Smooth muscle cell (in vitro differentiated cells): ENCODE data around the gene SYT8. TPM values are rescaled to one million over a fixed set of nuclear protein-coding genes. Genes with fewer than 3 reads are reported as not detected.
A peak's percentile ranks its signal among the peaks of the same experiment; 100 is the strongest.

Source experiments
- DNase-seq: peaks from one replicate; lab custom pipeline; 2025; ENCODE audit not compliant: unreplicated experiment; lab: John Stamatoyannopoulos, UW
- H2AFZ ChIP-seq: fragments of 200-600 bp; sonication (generic); 2 replicates; pipeline ENCODE4 v1.6.0; 2016; ENCODE audit warnings: antibody characterized with exemption, low read depth, mild to moderate bottlenecking
- H3F3A ChIP-seq: fragments of 200-600 bp; sonication (generic); 2 replicates; pipeline ENCODE4 v1.6.0; 2017; ENCODE audit warnings: antibody characterized with exemption, low read depth
- H3K27ac ChIP-seq: fragments of 200-600 bp; sonication (generic); 2 replicates; pipeline ENCODE4 v1.5.1; 2016; ENCODE audit warnings: low read depth, mild to moderate bottlenecking
- H3K27me3 ChIP-seq: fragments of 200-600 bp; sonication (generic); 2 replicates; pipeline ENCODE4 v1.6.1; 2016; ENCODE audit warnings: low read depth, mild to moderate bottlenecking
- H3K36me3 ChIP-seq: fragments of 200-600 bp; sonication (generic); 2 replicates; pipeline ENCODE4 v1.5.1; 2016; ENCODE audit warnings: low read depth
- H3K4me1 ChIP-seq: fragments of 200-600 bp; sonication (generic); 2 replicates; pipeline ENCODE4 v1.5.1; 2016; ENCODE audit warnings: low read depth
- H3K4me2 ChIP-seq: fragments of 200-600 bp; sonication (generic); 2 replicates; pipeline ENCODE4 v1.6.0; 2016; ENCODE audit warnings: mild to moderate bottlenecking
- H3K4me3 ChIP-seq: fragments of 200-600 bp; sonication (generic); 2 replicates; pipeline ENCODE4 v1.5.1; 2016; ENCODE audit warnings: mild to moderate bottlenecking
- H3K79me2 ChIP-seq: fragments of 200-600 bp; sonication (generic); 2 replicates; pipeline ENCODE4 v1.6.0; 2016; ENCODE audit warnings: low read depth, mild to moderate bottlenecking
- H3K9ac ChIP-seq: fragments of 200-600 bp; sonication (generic); 2 replicates; pipeline ENCODE4 v1.6.0; 2016; ENCODE audit warnings: low read depth
- H3K9me3 ChIP-seq: fragments of 200-600 bp; sonication (generic); replicated peaks from 2 replicates; pipeline ENCODE4 v1.5.1; 2016; ENCODE audit warnings: low read depth
- H4K20me1 ChIP-seq: fragments of 200-600 bp; sonication (generic); 2 replicates; pipeline ENCODE4 v1.6.0; 2016; ENCODE audit warnings: low read depth
- WGBS: methylation state at CpG from one replicate; pipeline ENCODE4 v1.1.7; 2016; ENCODE audit warnings: low lambda C conversion rate; 5-methylcytosine and 5-hydroxymethylcytosine counted together
- polyA plus RNA-seq: library from polyadenylated mRNA; unstranded; fragments of >200 nt; fragmentation: Nextera tagmentation; extraction: Ambion mirVana; gene quantifications from 2 replicates; pipeline ENCODE4 v1.2.1, GENCODE V29; 2016
- total RNA-seq: library from RNA; depleted of rRNA; stranded (reverse); fragments of >200 nt; gene quantifications from 2 replicates; pipeline ENCODE4 v1.2.3, GENCODE V29; 2014
- TF ChIP-seq, protein P1 (sequence below): fragments of 200-600 bp; sonication (generic); IDR thresholded peaks from 2 replicates; pipeline ENCODE4 v1.5.1; 2017; ENCODE audit warnings: borderline replicate concordance, mild to moderate bottlenecking, antibody characterized with exemption; ENCODE audit not compliant: insufficient read depth, poor library complexity, severe bottlenecking

Gene SYT8
- total and polyA plus RNA-seq, 2 experiments from 2014 or later = 0.13 to 2.0 TPM

DNA sequence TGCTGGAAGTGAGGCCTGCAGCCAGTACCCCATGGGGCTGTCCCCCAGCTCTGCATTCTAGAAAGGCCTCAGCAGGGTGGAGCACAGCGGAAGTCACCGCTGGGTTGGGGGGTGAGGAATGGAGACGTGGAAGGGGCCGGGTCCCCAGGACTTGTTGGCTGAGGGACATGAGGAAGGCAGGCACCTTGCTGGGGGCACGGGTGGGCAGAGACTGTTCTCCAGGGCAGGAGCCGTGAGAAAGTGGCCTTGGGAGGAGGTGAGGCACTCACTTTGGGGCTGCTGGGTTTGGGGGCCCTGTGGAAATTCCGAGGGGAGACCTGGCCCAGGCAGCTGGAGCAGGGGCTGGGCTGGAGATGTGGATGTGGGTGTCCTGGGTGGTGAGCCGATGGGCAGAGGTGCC lies 9.0 kb downstream of the SYT8 start:
- H3K9ac ChIP-seq = no peak overlapping the region
- no peaks in the 10 kb centered on the region for H3K36me3 ChIP-seq

DNA sequence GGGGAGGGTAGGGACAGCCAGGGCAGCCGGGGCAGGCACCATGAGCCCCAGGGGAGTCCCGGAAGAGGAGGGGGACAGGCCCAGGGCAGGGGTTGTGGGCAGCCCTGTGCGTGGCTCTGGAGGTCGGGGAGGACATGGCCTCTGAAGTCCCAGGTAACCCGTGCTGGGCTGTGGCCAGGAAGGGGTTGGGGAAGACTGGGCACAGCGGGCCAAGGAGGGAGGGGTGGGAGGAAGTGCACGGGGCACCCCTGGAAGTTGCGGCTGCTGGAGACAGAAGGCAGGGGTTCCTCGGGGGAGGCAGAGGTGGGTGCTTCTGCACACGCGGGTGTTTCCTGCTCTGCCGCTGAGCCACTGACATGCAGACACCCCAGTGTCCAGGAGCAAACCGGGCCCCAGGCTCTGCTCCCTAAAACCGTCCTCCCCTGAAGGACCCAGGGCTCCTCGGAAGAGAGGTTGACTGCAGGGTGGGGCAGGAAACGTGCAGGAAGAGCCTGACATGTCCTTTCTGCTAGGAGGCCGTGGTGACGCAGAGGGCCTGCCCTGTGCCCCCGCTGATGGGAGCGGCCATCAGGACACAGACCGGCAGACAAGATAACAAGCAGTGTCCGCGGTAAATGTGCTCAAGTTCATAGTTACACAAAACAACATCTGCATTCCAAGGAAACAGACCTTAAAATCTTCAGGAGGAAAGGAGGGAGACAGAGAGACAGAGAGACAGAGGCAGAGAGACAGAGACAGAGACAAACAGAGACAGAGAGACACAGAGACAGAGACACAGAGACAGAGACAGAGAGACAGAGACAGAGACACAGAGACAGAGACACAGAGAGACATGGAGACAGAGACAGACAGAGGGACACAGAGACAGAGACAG lies 9.7 kb downstream of the SYT8 start:
- Histone ChIP-seq H3K4me2 (peak overlapping the region; percentile 20), H3K9me3 (no peaks in the 10 kb centered on the region), H4K20me1 (no peaks in the 10 kb centered on the region), H3F3A (no peaks in the 10 kb centered on the region), H2AFZ (peak overlapping the region; percentile 46), H3K4me1 (no peaks in the 10 kb centered on the region), H3K27ac (no peak overlapping the region), H3K27me3 (no peaks in the 10 kb centered on the region), H3K36me3 (no peaks in the 10 kb centered on the region), H3K4me3 (no peak overlapping the region), H3K79me2 (no peaks in the 10 kb centered on the region), H3K9ac (no peak overlapping the region)
- TF ChIP-seq, protein P1, sequence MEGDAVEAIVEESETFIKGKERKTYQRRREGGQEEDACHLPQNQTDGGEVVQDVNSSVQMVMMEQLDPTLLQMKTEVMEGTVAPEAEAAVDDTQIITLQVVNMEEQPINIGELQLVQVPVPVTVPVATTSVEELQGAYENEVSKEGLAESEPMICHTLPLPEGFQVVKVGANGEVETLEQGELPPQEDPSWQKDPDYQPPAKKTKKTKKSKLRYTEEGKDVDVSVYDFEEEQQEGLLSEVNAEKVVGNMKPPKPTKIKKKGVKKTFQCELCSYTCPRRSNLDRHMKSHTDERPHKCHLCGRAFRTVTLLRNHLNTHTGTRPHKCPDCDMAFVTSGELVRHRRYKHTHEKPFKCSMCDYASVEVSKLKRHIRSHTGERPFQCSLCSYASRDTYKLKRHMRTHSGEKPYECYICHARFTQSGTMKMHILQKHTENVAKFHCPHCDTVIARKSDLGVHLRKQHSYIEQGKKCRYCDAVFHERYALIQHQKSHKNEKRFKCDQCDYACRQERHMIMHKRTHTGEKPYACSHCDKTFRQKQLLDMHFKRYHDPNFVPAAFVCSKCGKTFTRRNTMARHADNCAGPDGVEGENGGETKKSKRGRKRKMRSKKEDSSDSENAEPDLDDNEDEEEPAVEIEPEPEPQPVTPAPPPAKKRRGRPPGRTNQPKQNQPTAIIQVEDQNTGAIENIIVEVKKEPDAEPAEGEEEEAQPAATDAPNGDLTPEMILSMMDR = no peak
- DNase-seq = no peak
- WGBS = 59% methylated on average over 20 of the region's 23 CpGs

More for the DNA sequence above, 9.0 kb downstream of the SYT8 start:
- no peak for DNase-seq
- Histone ChIP-seq H3F3A (no peaks in the 10 kb centered on the region), H3K4me3 (no peak overlapping the region), H3K27me3 (no peaks in the 10 kb centered on the region), H3K9me3 (no peaks in the 10 kb centered on the region), H3K4me2 (no peak overlapping the region), H3K27ac (no peak overlapping the region), H2AFZ (no peak overlapping the region), H3K4me1 (no peaks in the 10 kb centered on the region), H3K79me2 (no peaks in the 10 kb centered on the region), H4K20me1 (no peaks in the 10 kb centered on the region)
- TF ChIP-seq, protein P1 = no peak
- WGBS = 92% methylated on average over 8 of the region's 8 CpGs

DNA sequence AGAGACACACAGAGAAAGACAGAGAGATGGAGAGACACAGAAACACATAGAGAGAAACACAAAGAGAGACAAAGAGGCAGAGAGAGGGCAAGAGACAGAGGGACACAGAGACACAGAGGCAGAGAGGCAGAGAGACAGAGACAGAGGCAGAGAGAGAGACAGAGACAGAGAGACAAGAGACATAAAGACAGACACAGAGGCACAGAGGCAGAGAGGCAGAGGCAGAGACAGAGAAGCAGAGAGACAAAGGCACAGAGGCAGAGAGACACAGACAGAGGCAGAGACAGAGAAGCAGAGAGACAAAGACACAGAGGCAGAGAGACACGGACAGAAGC lies 10.3 kb downstream of the SYT8 start:
- Histone ChIP-seq H3K4me3 (no peak overlapping the region), H3K27ac (no peak overlapping the region), H4K20me1 (no peaks in the 10 kb centered on the region), H3K4me2 (no peak overlapping the region), H3K79me2 (no peaks in the 10 kb centered on the region), H3K36me3 (no peaks in the 10 kb centered on the region), H3K9ac (no peak overlapping the region), H3F3A (no peaks in the 10 kb centered on the region), H3K4me1 (no peaks in the 10 kb centered on the region), H3K27me3 (no peaks in the 10 kb centered on the region), H2AFZ (peak overlapping the region; percentile 46), H3K9me3 (no peaks in the 10 kb centered on the region)
- DNase-seq = no peak
- 87% methylated on average over 1 of the region's 1 CpG for WGBS
- TF ChIP-seq, protein P1 = no peak
